Measurements from ENCODE around the gene MMS22L. TPM values are rescaled to one million over a fixed set of nuclear protein-coding genes. Genes with fewer than 3 reads are reported as not detected.

MMS22L gene, protein sequence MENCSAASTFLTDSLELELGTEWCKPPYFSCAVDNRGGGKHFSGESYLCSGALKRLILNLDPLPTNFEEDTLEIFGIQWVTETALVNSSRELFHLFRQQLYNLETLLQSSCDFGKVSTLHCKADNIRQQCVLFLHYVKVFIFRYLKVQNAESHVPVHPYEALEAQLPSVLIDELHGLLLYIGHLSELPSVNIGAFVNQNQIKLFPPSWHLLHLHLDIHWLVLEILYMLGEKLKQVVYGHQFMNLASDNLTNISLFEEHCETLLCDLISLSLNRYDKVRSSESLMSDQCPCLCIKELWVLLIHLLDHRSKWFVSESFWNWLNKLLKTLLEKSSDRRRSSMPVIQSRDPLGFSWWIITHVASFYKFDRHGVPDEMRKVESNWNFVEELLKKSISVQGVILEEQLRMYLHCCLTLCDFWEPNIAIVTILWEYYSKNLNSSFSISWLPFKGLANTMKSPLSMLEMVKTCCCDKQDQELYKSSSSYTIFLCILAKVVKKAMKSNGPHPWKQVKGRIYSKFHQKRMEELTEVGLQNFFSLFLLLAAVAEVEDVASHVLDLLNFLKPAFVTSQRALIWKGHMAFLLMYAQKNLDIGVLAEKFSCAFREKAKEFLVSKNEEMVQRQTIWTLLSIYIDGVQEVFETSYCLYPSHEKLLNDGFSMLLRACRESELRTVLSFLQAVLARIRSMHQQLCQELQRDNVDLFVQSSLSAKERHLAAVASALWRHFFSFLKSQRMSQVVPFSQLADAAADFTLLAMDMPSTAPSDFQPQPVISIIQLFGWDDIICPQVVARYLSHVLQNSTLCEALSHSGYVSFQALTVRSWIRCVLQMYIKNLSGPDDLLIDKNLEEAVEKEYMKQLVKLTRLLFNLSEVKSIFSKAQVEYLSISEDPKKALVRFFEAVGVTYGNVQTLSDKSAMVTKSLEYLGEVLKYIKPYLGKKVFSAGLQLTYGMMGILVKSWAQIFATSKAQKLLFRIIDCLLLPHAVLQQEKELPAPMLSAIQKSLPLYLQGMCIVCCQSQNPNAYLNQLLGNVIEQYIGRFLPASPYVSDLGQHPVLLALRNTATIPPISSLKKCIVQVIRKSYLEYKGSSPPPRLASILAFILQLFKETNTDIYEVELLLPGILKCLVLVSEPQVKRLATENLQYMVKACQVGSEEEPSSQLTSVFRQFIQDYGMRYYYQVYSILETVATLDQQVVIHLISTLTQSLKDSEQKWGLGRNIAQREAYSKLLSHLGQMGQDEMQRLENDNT
- total RNA-seq (2014; rRNA removed; shearing (Covaris generic)): 13.4 and 13.9 TPM in 2 replicates
- 10.6 and 12.3 TPM in 2 replicates for polyA plus RNA-seq (2014; cell fraction: nucleus; rRNA removed)

DNA sequence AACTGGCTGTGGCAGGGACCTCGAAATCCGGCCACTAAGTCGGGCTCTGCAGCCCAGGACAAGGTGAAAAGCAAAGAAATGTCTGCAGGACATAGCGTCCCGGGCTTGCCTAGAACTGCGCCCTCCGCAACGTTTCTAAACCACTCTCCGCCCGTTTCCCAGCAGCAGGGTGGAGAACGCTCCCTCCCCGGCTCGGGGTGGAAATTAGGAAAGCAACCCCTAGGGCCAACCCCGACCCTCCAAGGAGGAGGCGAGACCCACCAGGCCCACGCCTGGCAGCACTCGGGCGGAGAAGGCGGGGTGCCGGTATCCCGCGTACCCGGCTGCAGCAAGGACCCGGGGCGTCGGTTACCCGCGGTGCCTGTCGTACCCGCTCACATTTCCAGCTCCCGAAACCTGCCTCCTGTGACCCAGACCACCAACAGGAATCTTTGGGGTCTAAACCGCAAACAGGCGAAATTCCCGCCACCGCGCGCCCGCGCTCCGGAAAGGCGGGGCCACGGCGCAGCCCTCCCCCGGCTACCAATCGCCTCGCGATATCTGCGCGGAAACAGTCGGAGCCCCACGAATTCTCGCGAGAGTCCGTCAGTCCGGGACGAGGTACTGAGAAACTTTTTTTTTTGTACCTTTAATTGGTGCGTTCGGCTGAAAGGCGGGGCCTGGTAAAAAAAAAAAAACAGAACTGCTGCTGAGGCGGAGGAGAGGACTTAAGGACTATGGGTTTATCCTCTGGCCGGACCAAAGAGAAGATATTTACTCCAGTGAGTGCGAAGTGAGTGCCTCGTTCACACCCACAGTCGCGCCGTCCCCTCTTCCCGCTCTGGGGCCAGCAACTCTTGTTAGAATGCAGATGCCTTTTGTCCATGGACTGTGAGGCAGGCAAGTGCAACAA is at the start of gene MMS22L:
Gene MMS22L (minus strand): TSS at position 491 of the 892 bp plus-strand sequence. CDS start 739 bp downstream, outside the sequence.
- peak; percentile 91 for DNase-seq (ENCODE audit: extremely low read depth, low read depth)

DNA sequence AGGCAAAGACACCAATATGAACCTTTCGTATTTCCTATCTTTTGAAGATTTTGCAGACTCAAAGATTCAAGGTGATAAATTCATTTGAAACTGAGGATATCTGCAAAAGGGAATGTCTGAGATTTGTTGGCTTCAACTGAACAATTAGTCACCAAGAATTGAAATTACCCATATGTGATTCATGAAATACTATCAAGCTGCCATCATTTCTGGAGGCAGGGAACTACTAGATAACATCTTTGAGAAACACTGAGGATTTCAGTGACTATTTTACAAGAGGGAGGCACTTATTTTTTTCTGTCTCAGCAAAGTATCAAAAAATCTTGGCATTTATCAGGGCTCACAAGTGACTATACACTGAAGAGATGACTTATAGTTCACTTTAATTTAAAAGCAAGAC is 39.8 kb upstream of the MMS22L start:
- no peak for DNase-seq (ENCODE audit: extremely low read depth, low read depth)

DNA sequence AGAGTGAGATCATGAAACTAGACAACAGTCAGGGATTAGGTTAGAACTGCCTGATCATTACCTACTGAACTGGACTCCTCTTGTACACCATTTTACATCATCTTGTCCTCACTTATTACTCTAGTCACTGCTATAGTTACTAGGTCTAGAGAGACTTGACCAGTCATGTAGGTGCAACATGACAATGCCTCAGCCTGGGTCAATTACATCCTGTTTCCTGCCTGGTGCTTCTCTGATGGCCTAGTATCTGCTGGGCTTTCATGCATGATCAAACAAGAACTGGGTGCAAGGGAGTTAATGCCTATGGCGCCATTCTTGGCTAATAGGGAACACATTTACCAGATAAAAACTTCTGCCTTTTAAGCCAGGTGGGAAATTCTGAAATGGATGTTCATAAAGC is 39.2 kb upstream of the MMS22L start:
- no peak for DNase-seq (ENCODE audit: extremely low read depth, low read depth)

DNA sequence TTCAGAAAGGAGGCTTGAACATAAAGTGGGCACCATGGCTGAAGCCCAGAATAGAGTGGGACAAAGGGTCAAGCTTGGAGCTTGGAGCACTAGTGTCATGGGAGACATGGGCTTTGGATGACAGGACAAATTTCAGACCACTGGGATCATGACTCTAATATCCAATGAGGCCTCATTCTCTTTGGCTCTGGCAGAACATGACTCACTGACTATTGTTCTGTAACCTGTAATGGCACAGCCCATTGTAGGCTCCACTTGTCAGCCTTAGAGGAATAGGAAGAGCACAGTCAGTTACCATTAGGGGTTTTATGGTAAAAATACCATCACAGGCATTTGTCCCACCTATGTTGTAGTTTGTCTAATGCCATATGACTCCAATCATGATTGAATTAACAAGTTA is 34.0 kb upstream of the MMS22L start:
- no peak for DNase-seq (ENCODE audit: extremely low read depth, low read depth)

DNA sequence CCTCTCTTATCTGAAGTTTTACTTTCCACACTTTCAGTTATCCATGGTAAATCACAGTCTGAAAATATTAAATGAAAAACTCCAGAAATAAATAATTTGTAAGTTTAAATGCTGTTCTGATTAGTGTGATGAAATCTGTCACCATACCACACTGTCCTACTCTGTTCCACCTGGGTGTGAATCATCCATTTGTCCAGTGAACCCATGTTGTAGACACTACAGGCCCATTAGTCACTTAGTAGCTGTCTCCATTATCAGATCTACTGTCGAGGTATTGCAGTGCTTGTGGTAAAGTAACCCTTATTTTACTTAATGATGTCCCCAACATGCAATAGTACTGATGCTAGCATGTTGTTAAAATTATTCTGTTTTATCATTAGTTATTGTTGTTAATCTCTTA is 29.2 kb upstream of the MMS22L start:
- DNase-seq (ENCODE audit: extremely low read depth, low read depth): no peak

DNA sequence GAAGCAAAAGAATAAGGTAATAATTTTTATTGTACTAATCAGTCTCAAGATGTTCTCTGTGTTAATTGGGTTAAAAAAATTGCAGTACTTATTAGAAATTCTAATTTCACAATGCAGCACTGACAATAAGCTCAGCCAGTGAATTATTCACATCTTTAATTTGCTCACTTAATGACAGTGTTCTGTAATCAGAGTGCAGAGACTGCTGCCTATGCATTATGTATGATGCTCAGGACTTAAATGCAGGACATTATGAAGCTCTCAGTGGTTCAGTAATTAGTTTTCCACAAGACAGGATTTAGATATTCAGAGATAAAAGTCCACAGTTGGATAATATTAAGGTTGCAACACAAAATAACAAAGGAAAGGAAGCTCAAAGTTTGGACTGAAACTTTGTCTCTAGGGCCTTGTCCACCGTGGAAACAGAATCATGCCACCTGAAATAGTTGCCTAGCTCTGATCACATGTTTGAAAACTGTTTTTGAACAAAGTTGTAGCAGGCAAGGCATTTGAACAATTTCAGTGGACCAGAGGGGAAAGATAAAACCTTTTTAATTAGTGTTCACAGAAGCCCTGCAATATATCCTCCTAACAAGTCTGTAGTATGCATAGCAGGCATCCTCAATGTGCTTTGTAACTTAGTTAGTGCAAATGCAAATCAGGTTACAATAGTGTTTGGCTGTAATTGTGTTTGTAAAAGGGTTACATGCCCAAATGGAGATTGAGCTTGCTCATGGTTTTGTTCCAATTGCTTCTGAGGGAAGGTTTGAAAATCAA is 23.7 kb upstream of the MMS22L start:
- no peak for DNase-seq (ENCODE audit: extremely low read depth, low read depth)

DNA sequence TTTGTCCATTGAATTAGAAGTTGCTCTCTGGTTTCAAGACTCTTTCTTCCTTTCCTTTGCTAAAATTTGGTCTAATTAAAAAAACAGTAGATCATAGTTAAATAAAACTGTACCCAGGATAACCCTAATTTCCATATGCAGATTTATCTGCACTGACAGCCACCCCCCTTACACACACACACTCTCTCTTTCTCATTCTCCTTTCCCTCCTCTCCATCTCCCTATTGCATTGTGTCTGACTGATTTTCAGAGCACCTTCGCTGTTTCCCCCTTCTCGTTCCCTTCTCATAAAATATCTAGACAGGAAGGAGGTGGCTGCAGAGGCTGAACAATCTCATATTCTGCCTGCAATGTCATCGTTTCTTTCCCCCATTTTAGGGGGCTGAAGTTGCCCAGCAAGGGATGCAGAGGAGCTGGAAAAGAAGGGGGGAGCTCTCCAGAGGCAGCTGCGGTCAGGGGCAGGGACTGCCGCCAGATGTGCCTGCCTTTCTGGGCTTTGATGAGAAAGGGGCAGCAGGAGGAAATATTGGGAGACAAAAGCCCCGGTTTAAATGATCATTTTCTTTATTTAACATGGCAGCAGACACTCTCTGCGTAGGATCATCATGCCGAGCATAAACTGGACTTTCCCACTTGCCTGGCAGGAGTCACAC is 22.5 kb upstream of the MMS22L start:
- no peak for DNase-seq (ENCODE audit: extremely low read depth, low read depth)

DNA sequence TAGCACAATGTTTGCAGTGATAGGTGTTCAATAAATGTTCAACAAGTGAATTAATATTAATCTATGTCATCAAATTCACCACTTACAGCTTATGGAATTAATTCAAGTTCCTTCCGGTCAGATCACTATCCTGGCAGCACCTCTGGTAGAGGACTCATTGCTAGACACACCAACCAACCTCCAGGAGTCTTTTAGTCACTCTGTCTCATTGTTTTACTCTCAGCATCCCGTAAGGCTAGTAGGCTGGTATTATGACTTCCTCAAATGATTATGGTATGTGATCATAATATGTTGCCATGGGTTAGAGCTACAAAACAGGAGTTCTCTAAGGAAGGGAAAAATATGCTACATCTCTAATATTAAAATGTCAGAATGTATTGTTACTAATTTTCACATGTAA is 21.7 kb upstream of the MMS22L start:
- DNase-seq (ENCODE audit: extremely low read depth, low read depth): no peak

DNA sequence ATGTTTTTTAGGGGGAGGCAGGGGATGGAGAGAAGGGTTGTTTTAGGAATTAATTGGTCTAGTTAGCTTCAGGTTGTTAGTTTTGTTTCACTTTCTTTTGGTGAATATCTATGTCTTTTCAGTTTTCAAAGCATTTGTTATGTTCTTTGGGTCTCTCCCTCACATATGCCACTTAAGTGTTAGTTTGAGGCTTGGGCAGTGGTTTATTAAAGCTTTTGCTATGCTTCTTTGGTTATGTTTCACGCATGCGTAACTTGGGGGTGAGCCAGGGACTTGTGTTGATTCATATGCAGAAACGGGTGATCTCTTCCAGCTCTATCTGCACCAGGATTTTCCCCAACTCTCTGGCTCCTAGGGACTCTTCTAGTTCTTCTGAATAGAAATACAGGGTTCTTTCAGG is 11.4 kb upstream of the MMS22L start:
- DNase-seq (ENCODE audit: extremely low read depth, low read depth): no peak

DNA sequence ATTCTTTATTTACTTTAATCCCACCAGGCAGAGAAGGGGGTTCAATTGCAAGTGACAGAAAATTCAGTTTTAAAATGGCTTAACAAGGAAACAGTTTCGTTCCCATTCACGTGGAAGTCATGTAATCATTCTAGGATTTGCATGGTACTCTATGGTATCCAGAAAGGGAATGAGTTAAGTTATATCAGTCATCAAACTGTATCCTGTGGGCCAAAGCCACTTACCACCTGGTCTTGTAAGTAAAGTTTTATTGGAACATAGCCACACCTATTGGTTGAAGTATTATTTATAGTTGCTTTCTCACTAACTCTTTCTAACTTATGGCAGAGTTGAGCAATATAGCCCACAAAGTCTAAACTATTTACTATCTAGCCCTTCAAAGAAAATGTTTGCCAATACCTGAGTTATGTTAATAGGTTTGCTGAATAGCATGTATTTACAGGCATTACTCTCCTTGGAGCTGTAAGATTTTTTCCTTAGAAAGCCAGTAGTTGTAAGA is 10.2 kb upstream of the MMS22L start:
- DNase-seq (ENCODE audit: extremely low read depth, low read depth): no peak

DNA sequence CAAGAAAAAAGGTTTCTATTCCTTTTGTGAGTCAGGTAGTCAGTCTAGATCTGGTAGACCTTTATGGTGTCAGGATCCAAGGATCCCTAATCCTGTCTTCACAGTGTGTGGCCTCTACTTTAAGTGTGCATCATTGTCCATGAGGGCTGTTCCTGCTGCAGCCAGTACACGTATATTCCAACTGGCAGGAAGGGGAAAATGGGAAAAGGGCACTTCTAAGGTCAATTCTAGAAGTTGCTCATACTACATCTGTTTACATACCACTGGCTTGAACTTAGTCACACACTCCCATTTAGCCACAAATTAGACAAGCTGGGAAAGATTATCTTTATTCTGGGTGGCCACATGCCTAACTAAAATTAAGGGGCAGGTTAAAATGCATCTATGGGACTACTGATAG is 9.7 kb upstream of the MMS22L start:
- no peak for DNase-seq (ENCODE audit: extremely low read depth, low read depth)

DNA sequence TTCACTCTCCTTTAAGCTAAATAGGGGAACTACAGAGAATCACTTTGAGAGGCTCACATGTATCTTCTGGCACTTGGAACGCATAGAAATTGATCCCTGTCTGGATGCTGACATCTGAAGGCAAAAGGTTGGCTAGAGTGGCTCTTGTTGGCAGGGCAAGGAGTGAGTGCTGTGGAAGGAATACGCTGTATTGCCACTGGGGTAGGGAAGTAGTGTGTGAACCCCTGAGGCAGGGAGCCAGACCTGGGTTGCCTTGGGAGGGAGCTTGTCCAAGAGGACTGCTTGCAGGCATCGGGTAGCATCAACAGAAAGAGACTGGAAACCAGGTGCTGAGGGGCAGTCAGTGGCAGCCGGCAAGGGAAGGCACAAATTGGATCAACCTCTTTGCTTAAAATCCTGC is 8.9 kb upstream of the MMS22L start:
- DNase-seq (ENCODE audit: extremely low read depth, low read depth): no peak

DNA sequence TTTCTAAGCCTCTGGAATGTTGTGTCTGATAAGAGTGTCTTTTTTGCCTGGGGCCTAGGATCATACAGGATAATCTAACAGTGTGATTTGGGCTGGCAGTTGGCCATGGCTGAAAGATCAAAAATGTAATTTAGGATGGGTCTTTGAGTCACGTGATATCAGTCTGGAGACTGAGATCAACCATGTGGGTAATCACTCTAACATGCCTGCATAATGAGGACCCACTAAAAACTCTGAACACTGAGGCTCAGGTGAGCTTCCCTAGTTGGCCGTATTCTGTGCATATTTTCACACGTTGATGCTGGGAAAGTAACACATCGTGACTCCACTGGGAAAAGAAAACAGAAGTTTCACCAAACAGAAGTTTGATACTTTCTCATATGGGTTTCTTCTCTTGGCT is 6.3 kb upstream of the MMS22L start:
- no peak for DNase-seq (ENCODE audit: extremely low read depth, low read depth)

DNA sequence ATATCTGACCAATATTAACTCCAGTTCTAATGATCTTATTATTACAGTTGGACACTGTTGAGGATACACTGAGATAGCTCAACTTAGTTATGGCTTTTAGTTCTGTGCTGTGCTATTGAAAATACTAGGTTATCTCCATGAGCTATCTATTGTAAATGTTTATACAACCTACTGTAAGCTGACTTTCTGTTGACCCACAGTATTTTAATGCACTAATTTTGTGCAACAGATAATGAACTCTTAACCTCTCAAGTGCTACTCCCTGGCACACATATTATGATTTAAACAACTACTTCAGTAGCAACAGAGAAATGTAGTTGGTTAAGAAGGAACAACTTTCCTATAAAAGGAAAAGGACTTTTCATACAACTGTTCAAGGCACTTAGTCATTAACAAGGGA is 5.2 kb upstream of the MMS22L start:
- DNase-seq (ENCODE audit: extremely low read depth, low read depth): no peak

DNA sequence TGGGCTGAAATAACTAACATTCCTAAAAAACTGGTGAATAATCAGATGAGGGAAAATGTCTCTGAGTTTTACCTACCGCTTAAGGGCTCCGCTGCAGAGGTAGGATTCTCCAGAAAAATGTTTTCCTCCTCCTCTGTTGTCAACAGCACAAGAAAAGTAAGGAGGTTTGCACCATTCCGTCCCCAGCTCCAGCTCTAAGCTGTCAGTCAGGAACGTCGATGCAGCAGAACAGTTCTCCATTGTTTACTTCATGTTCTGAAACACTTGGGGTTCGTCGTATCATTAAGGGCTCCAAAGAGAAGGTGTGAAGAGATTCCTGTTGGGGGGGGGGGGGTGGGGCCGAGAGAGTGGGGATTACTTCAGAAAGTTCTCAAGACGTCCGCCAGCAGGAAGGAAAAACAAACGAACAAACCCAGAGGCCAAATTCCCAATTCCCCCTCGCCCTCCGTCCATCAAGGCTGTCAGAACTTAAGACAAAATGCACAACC is 734 bp downstream of the MMS22L start:
- no peak for DNase-seq (ENCODE audit: extremely low read depth, low read depth)

DNA sequence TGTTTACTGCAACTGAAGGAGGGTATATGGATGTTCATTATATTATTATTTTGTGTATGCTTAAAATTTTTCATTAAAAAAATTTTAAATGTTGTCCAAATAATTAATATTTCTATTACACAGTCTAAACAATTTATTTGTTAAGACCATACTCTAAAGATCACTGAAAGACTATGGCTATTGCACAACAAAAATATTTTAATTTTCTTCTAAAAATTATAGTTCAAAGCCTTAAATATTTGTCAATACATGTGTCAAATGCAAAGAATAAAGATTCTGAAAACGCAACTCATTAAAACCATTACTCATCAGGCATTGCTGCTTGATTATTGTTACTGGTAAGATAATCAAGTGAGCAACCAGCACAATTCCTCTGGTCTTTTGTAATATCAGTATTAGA is 2.2 kb downstream of the MMS22L start:
- no peak for DNase-seq (ENCODE audit: extremely low read depth, low read depth)

DNA sequence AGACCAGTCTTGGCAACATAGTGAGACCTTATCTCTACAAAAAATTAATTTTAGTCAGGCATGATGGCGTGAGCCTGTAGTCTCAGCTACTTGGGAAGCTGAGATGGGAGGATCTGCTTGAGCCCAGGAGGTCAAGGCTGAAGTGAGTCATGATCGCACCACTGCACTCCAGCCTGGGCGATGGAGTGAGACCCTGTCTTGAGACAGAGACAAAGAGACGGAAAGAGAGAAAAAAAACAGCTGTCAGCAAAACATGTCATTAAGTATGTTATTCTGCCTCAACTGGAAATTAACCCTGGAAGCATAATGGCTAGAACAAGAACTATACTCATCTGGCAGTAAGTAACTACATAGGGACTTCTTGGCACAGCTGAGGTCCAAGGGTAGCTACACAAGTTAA is 7.2 kb downstream of the MMS22L start:
- no peak for DNase-seq (ENCODE audit: extremely low read depth, low read depth)

DNA sequence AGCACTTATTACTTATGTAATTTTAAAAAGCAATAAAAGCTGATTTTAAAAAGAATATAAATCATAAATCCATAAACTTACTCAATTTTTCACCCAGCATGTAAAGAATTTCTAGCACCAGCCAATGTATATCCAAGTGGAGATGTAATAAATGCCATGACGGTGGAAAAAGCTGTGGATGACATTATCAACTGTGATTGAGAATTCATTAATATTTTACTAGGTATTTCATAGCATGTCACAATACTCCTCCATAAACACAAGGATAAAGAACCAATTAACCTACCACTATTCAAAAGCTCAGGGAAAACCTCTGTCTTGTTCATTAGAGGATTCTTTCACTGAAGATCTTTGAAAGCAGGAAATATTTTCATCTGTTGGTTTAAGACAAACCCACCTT is 13.2 kb downstream of the MMS22L start:
- no peak for DNase-seq (ENCODE audit: extremely low read depth, low read depth)

Measured in NCI-H460 (cell line).